HG02852 (cell line): Measurements from ENCODE around the gene SBF2.
"Not testable (repeated sequence)": the region's sequence is repeated elsewhere in the genome, so short reads cannot be mapped to it uniquely, and the experiment has no call there.

Experiments used
- ATAC-seq: cut with Tn5 transposase; IDR thresholded peaks from one replicate; pipeline ENCODE4 v1.9.1; 2021; ENCODE audit warnings: mild to moderate bottlenecking, moderate library complexity; ENCODE audit not compliant: unreplicated experiment

SBF2 gene

GRCh38 chr11:10125522-10126133 lies 168.4 kb downstream of the SBF2 start:
- no peak for ATAC-seq

- no peak for ATAC-seq
Measured at GRCh38 chr11:10122326-10123197, 171.5 kb downstream of the SBF2 start.

GRCh38 chr11:10118865-10119264 lies 175.2 kb downstream of the SBF2 start:
- no peak for ATAC-seq

- ATAC-seq = no peak
Measured at GRCh38 chr11:10117709-10118351, 176.2 kb downstream of the SBF2 start.

- ATAC-seq = no peak
Measured at GRCh38 chr11:10116588-10116987, 177.4 kb downstream of the SBF2 start.

- no peak for ATAC-seq
Measured at GRCh38 chr11:10114593-10115404, 179.2 kb downstream of the SBF2 start.

GRCh38 chr11:10113852-10114251 lies 180.2 kb downstream of the SBF2 start:
- ATAC-seq = no peak

- no peak for ATAC-seq
Measured at GRCh38 chr11:10109806-10110205, 184.2 kb downstream of the SBF2 start.

GRCh38 chr11:10108915-10109680 lies 184.9 kb downstream of the SBF2 start:
- no peak for ATAC-seq

GRCh38 chr11:10107497-10107896 lies 186.5 kb downstream of the SBF2 start:
- no peak for ATAC-seq

GRCh38 chr11:10097615-10098014 lies 196.4 kb downstream of the SBF2 start:
- ATAC-seq = no peak

- no peak for ATAC-seq
Measured at GRCh38 chr11:10096987-10097386, 197.0 kb downstream of the SBF2 start.

- ATAC-seq = no peak
Measured at GRCh38 chr11:10095412-10096208, 198.4 kb downstream of the SBF2 start.

GRCh38 chr11:10092426-10092825 lies 201.6 kb downstream of the SBF2 start:
- no peak for ATAC-seq

- no peak for ATAC-seq
Measured at GRCh38 chr11:10091314-10092045, 202.5 kb downstream of the SBF2 start.

GRCh38 chr11:10087923-10088225 lies 206.1 kb downstream of the SBF2 start:
- ATAC-seq = not testable (repeated sequence)

GRCh38 chr11:10087186-10087922 lies 206.7 kb downstream of the SBF2 start:
- no peak for ATAC-seq

GRCh38 chr11:10080138-10080537 lies 213.9 kb downstream of the SBF2 start:
- ATAC-seq = no peak
